ENCODE data around the gene LCN12. TPM values are rescaled to one million over a fixed set of nuclear protein-coding genes. Genes with fewer than 3 reads are reported as not detected.

The LCN12 gene
- total RNA-seq, 1 donor, result not detected

DNA sequence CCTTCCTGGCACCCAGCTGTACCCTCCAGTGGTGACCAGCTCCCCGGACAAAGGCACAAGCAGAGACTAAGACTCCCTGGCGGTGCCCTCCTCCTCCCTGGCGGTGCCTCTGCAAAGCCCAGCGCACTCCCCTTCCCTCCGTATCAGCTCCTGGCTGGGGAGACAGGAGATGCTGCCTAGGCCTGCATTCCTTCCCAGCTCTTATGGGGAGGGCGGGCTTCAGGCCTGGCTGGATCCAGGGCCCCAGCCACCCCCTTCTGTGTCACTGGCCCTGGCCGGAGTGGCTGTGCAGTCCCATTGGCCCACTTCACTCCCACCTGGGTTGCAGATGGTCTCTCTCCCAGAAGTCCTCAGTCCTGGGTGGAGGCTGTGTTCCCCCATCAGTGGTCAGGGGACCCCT is 6.4 kb downstream of the LCN12 start:
- TF ChIP-seq, protein P1, sequence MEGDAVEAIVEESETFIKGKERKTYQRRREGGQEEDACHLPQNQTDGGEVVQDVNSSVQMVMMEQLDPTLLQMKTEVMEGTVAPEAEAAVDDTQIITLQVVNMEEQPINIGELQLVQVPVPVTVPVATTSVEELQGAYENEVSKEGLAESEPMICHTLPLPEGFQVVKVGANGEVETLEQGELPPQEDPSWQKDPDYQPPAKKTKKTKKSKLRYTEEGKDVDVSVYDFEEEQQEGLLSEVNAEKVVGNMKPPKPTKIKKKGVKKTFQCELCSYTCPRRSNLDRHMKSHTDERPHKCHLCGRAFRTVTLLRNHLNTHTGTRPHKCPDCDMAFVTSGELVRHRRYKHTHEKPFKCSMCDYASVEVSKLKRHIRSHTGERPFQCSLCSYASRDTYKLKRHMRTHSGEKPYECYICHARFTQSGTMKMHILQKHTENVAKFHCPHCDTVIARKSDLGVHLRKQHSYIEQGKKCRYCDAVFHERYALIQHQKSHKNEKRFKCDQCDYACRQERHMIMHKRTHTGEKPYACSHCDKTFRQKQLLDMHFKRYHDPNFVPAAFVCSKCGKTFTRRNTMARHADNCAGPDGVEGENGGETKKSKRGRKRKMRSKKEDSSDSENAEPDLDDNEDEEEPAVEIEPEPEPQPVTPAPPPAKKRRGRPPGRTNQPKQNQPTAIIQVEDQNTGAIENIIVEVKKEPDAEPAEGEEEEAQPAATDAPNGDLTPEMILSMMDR (IDR thresholded peaks at IDR 0.05; ENCODE audit: insufficient read depth, low read length), result no peak
- DNase-seq (ENCODE audit: low read depth), result no peak
- no peak overlapping the region for H3K4me3 ChIP-seq (ENCODE audit: low read depth, low read length)

DNA sequence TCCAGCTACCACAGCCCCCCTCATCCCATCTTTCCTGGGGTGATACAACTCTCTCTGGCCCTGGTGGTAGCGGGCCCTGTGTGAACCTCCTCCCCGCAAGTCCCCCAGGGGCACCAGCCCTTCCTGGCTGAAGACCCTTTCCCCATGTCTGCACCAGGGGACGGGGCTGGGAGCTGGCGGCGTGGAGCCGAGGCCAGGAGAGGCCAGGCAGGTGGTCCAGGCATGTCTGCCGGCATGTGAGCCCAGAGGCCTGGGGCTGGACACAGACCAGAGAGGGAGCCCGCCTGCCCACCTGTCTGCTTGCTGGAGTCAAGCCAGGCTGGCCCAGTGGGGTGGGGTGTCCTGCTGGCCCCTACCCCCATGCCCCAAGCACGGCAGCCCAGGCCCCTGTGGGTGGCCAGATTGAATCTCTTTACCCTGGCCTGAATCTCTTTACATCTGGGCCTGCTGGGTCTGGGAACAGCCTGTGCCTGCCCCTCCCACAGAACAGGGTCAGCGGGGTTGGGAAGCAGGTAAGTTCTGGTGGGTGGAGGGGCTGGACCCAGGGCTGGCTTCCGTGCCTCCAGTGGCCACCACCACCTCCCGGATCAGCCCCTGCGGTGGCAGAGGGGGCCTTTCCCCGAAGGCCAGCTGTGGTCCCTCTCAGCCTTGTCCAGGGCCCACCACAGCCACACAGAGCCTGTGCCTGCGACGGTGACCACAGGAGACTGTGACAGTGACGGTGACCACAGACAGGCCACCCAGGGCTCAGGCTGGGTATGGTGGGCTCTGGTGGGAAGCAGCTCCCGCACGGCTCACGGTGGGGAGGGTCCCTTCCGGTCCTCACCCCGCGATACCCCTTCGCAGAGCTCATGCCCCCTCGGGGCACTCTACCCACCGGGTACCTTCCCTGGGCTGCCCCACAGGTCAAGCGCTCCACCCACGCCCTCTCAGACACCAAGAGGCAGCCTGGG is 7.1 kb downstream of the LCN12 start:
- no peak for DNase-seq (ENCODE audit: low read depth)
- TF ChIP-seq, protein P1 (IDR thresholded peaks at IDR 0.05; ENCODE audit: insufficient read depth, low read length), result no peak
- no peak overlapping the region for H3K4me3 ChIP-seq (ENCODE audit: low read depth, low read length)

DNA sequence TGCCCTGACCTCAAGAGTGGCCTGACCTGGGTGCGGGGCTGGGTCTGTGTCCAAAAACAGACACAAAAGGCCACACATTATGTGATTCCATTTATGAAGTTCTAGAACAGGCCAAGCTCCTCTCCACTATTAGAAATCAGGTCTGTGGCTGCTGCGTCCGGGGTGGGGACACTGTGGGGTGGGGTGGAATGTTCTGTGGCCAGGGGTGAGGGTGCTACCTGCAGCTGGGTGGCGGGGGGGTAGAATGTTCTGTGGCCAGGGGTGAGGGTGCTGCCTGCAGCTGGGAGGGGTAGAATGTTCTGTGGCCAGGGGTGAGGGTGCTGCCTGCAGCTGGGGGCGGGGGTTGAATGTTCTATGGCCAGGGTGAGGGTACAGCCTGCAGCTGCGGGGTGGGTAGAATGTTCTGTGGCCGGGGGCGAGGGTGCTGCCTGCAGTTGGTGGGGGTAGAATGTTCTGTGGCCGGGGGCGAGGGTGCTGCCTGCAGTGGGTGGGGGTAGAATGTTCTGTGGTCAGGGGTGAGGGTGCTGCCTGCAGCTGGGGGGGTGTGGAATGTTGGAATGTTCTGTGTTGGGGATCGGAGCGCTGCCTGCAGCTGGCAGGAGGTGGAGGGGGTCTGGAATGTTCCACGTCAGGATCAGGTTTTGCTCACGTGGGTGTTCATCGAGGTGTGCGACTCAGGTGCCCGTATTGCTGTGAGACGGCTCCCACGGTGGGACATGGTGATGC is 8.3 kb downstream of the LCN12 start:
- no peak overlapping the region for H3K4me3 ChIP-seq (ENCODE audit: low read depth, low read length)
- TF ChIP-seq, protein P1 (IDR thresholded peaks at IDR 0.05; ENCODE audit: insufficient read depth, low read length), result no peak
- no peak for DNase-seq (ENCODE audit: low read depth)

- DNase-seq (ENCODE audit: low read depth), result no peak
- TF ChIP-seq, protein P1 (IDR thresholded peaks at IDR 0.05; ENCODE audit: insufficient read depth, low read length), result no peak
- no peak overlapping the region for H3K4me3 ChIP-seq (ENCODE audit: low read depth, low read length)
These were observed 8.8 kb downstream of the LCN12 start for GRCh38 chr9:136960938-136961275.

- no peak overlapping the region for H3K4me3 ChIP-seq (ENCODE audit: low read depth, low read length)
- peak; percentile 52 for DNase-seq (ENCODE audit: low read depth)
- TF ChIP-seq, protein P1 (IDR thresholded peaks at IDR 0.05; ENCODE audit: insufficient read depth, low read length), result no peak
These were observed 9.4 kb downstream of the LCN12 start for GRCh38 chr9:136961279-136962065.

DNA sequence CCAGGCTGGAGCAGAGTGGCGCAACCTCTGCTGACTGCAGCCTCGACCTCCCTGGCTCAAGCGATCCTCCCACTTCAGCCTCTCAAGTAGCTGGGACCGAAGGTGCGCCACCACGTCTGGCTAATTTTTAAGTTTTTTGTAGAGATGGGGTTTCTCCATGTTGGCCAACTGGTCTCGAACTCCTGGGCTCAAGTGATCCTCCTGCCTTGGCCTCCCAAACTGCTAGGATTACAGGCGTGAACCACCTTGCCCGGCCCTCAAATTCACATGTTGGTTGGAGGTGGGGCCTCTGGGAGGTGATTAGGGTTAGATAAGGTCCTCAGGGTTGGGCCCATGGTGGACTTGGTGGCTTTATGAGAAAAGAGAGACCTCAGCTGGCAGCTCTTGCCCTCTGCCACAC is 10.1 kb downstream of the LCN12 start:
- no peak overlapping the region for H3K4me3 ChIP-seq (ENCODE audit: low read depth, low read length)
- TF ChIP-seq, protein P1 (IDR thresholded peaks at IDR 0.05; ENCODE audit: insufficient read depth, low read length), result no peak
- DNase-seq (ENCODE audit: low read depth), result no peak

All from fibroblast of the aortic adventitia (primary cell).